KMS-11 (cell line): Measurements from ENCODE around the gene NUDT14.

Source experiments
- H2AFZ ChIP-seq: fragments of 200-600 bp; sonication (generic); 2 replicates; pipeline ENCODE4 v1.6.1; 2016; ENCODE audit warnings: antibody characterized with exemption, mixed run types, low read depth
- H3K27ac ChIP-seq: fragments of 200-600 bp; sonication (generic); 2 replicates; pipeline ENCODE4 v1.6.1; 2016; ENCODE audit warnings: mild to moderate bottlenecking, mixed run types
- H3K27me3 ChIP-seq: fragments of 200-600 bp; sonication (generic); 2 replicates; pipeline ENCODE4 v1.6.1; 2017; ENCODE audit warnings: mild to moderate bottlenecking, low read depth, mixed run types, moderate library complexity; ENCODE audit not compliant: insufficient read depth
- H3K36me3 ChIP-seq: fragments of 200-600 bp; sonication (generic); 2 replicates; pipeline ENCODE4 v1.6.1; 2017; ENCODE audit warnings: mild to moderate bottlenecking, mixed run types; ENCODE audit not compliant: insufficient read depth
- H3K4me1 ChIP-seq: fragments of 200-600 bp; sonication (generic); 2 replicates; pipeline ENCODE4 v1.6.1; 2016; ENCODE audit warnings: mild to moderate bottlenecking, low read depth, mixed run types; ENCODE audit not compliant: poor library complexity, severe bottlenecking
- H3K4me2 ChIP-seq: fragments of 200-600 bp; sonication (generic); 2 replicates; pipeline ENCODE4 v1.7.0; 2016; ENCODE audit warnings: mild to moderate bottlenecking, mixed run types
- H3K4me3 ChIP-seq: fragments of 200-600 bp; sonication (generic); IDR thresholded peaks from 2 replicates; pipeline ENCODE4 v1.6.1; 2017; ENCODE audit warnings: low read depth, low read length, mixed read lengths; ENCODE audit not compliant: insufficient read depth
- H3K79me2 ChIP-seq: fragments of 200-600 bp; sonication (generic); 2 replicates; pipeline ENCODE4 v1.6.1; 2016; ENCODE audit warnings: low read depth, mixed run types; ENCODE audit not compliant: insufficient read depth
- H3K9ac ChIP-seq: fragments of 200-600 bp; sonication (generic); 2 replicates; pipeline ENCODE4 v1.6.1; 2016; ENCODE audit warnings: mild to moderate bottlenecking, mixed run types
- H4K20me1 ChIP-seq: fragments of 200-600 bp; sonication (generic); 2 replicates; pipeline ENCODE4 v1.6.1; 2016; ENCODE audit warnings: mild to moderate bottlenecking, mixed run types; ENCODE audit not compliant: insufficient read depth
- TF ChIP-seq, protein P1 (sequence below): fragments of 200-600 bp; sonication (generic); conservative IDR thresholded peaks from 2 replicates; pipeline ENCODE4 v1.6.1; 2017; ENCODE audit warnings: low read depth, mild to moderate bottlenecking, antibody characterized with exemption, low read length, moderate library complexity, mixed read lengths

The NUDT14 gene

GRCh38 chr14:105180592-105181548, at the start of gene NUDT14:
NUDT14 (minus strand) TSS chr14:105181312; CDS start chr14:105181209, 103 bp downstream.
- H3K27ac ChIP-seq: no peak within 1 kb of the TSS
- peaks cover 13% of the 10 kb centered on the region; the same call in 1 of the 2 replicates for H3K27me3 ChIP-seq
- no peaks in the 10 kb centered on the region for H4K20me1 ChIP-seq
- H3K9ac ChIP-seq: no peak within 1 kb of the TSS
- no peaks in the 10 kb centered on the region for H3K36me3 ChIP-seq
- peak within 1 kb of the TSS; percentile 36 for H3K4me2 ChIP-seq
- no peaks in the 10 kb centered on the region for H3K4me1 ChIP-seq
- H3K4me3 ChIP-seq: no peak within 1 kb of the TSS
- peak within 1 kb of the TSS; percentile 59; the same call in 1 of the 2 replicates for H2AFZ ChIP-seq
- TF ChIP-seq, protein P1, sequence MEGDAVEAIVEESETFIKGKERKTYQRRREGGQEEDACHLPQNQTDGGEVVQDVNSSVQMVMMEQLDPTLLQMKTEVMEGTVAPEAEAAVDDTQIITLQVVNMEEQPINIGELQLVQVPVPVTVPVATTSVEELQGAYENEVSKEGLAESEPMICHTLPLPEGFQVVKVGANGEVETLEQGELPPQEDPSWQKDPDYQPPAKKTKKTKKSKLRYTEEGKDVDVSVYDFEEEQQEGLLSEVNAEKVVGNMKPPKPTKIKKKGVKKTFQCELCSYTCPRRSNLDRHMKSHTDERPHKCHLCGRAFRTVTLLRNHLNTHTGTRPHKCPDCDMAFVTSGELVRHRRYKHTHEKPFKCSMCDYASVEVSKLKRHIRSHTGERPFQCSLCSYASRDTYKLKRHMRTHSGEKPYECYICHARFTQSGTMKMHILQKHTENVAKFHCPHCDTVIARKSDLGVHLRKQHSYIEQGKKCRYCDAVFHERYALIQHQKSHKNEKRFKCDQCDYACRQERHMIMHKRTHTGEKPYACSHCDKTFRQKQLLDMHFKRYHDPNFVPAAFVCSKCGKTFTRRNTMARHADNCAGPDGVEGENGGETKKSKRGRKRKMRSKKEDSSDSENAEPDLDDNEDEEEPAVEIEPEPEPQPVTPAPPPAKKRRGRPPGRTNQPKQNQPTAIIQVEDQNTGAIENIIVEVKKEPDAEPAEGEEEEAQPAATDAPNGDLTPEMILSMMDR: no peak
- no peaks in the 10 kb centered on the region for H3K79me2 ChIP-seq

DNA sequence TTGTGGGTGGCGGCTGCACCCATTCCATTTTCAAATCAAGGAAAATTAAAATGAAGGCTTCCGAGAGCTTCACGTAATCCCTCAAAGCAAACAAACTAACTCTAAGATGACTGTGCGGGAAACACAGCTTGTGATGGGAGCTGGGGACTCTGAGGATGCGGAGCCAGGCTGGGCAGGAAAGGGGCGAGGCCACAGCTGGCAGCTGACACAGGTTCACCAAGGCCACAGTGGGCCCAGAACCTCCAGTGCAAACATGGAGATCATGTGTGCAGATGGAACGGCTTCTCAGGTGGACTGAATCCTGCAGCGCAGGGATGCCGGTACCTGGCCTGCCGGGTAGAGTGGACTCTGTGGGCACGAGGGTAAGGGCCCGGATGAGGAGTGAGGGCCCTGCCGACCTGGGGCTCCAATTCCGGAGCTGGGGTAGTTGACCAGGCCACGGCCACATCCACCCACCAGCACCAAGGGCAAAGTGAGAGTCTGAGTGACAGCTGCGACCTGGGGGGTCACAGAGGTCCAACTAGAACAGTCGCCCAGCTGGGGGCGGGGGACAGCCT, 48.1 kb upstream of the NUDT14 start:
- Histone ChIP-seq H3K79me2 (no peaks in the 10 kb centered on the region), H3K4me3 (no peak overlapping the region), H3K4me2 (no peak overlapping the region), H3K36me3 (no peaks in the 10 kb centered on the region), H3K9ac (no peak overlapping the region), H3K4me1 (no peaks in the 10 kb centered on the region), H4K20me1 (no peaks in the 10 kb centered on the region), H2AFZ (no peak overlapping the region), H3K27ac (no peak overlapping the region), H3K27me3 (no peaks in the 10 kb centered on the region)
- TF ChIP-seq, protein P1: no peak

DNA sequence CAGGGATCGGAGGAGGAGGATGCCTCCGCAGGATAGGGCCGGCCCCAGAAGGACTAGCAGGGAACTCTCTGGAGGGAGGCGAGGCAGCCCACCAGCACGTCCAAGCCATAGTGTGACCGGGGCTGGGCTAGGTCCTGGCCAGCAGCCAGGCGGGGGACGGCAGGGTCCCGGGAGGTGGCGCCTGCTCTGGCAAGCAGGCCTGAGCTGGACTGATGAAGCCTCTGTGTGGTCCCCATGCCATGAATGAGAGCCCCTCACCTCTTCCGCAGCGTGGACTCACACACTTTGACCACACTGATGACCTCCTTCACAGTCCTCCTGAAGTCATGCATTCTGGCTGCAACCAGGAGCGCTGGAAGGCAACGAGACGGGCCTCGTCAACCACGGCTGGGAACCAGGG, 47.5 kb upstream of the NUDT14 start:
- H3K27ac ChIP-seq: no peak overlapping the region
- no peaks in the 10 kb centered on the region for H3K79me2 ChIP-seq
- H3K4me3 ChIP-seq: no peak overlapping the region
- TF ChIP-seq, protein P1: no peak
- no peak overlapping the region for H2AFZ ChIP-seq
- H3K36me3 ChIP-seq: no peaks in the 10 kb centered on the region
- H4K20me1 ChIP-seq: no peaks in the 10 kb centered on the region
- no peaks in the 10 kb centered on the region for H3K4me1 ChIP-seq
- H3K9ac ChIP-seq: no peak overlapping the region
- H3K4me2 ChIP-seq: no peak overlapping the region
- no peaks in the 10 kb centered on the region for H3K27me3 ChIP-seq

- H3K27me3 ChIP-seq: no peaks in the 10 kb centered on the region
- TF ChIP-seq, protein P1: no peak
- H4K20me1 ChIP-seq: no peaks in the 10 kb centered on the region
- no peak overlapping the region for H3K27ac ChIP-seq
- H3K4me1 ChIP-seq: no peaks in the 10 kb centered on the region
- H3K79me2 ChIP-seq: no peaks in the 10 kb centered on the region
- no peak overlapping the region for H3K9ac ChIP-seq
- no peak overlapping the region for H3K4me2 ChIP-seq
- no peak overlapping the region for H3K4me3 ChIP-seq
- H3K36me3 ChIP-seq: no peaks in the 10 kb centered on the region
- H2AFZ ChIP-seq: no peak overlapping the region
These were observed 46.2 kb upstream of the NUDT14 start for GRCh38 chr14:105227346-105227745.
